ENCODE data around the gene CAMTA1. TPM values are rescaled to one million over a fixed set of nuclear protein-coding genes. Genes with fewer than 3 reads are reported as not detected.

The CAMTA1 gene
- total RNA-seq, 1 donor from 2014 or later: 68.9 TPM

DNA sequence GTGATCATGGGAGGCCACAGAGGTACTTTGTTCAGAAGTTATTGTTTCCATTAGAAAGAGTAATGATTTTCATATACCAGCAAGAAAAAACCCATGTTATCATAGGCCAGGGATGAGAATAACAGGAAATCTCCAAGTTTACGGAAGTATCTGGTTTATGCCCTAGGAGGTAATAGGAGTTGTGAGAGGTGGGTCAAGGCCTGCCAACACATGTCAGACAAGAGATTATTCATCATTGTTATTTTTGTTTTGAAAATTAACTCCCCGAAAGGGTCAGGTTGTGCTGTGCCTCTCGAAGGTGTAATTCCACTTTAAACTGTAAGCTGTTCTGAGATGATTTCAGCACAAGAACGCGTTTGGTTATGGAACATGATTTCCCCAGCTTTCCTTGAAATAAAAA lies 218.4 kb downstream of the CAMTA1 start:
- DNase-seq (ENCODE audit: low read depth): no peak

GRCh38 chr1:7004181-7004580 lies 218.9 kb downstream of the CAMTA1 start:
- no peak for DNase-seq (ENCODE audit: low read depth)

- DNase-seq (ENCODE audit: low read depth): no peak
These were observed 220.5 kb downstream of the CAMTA1 start for GRCh38 chr1:7005762-7006161.

DNA sequence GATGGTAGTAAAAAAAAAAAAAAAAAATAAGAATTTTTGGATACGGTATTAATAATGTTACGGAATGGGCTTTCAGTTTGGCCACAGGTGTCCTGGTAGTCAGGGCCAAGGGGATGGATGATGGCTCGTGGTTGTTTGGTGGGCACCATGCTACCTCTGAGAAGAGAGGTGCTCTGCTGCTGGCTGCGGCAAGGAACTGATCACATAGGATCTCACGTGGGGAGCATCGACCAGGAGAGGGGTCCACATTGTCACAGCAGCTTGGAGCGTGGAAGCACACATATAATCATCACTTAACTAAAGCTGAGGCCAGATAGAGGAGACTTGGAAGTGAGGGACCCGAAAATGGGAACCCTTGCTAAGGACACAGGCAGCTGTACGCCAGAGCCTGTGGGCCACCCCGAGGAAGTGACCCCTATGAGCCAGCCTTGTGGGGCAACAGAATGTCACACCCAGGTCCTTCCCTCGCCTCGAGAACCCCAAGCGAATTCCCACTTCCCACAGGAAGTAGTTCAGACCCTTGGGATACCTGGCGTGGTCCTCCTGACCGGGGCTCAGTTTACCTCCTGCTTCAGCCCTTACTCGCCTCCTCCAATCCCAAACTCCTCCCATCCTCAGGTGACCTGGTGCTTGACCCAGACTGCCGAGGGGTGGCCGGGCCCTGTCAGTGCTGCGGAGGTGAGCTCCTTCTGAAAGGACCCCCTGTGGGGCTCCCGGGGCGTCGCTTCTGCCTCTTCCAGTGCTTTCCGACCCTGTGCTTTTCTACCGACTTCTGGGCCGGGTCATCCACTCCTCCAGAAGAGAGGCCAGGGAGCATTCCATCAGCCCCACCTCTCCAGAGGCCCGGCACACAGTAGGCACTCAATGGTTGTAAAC lies 222.0 kb downstream of the CAMTA1 start:
- no peak for DNase-seq (ENCODE audit: low read depth)

DNA sequence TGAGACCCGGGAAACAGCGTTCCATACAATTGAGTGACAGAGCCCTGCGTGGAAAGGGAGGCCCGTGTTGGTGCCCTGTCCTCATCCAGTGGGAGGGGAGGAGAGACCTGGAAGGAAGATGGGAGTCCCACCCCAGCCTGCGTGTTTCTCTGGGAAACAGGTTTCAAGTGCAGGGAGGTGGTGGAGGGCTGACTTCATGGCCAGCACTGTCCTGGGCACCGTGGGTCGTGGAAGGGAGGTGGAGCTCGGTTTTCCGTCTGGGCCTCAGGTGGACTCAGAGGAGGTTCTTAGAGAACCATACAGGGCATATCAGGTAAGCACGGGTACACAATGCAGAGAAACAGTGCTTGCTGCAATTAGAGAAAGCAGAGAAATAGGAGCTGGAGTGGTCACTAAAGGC lies 222.6 kb downstream of the CAMTA1 start:
- no peak for DNase-seq (ENCODE audit: low read depth)

DNA sequence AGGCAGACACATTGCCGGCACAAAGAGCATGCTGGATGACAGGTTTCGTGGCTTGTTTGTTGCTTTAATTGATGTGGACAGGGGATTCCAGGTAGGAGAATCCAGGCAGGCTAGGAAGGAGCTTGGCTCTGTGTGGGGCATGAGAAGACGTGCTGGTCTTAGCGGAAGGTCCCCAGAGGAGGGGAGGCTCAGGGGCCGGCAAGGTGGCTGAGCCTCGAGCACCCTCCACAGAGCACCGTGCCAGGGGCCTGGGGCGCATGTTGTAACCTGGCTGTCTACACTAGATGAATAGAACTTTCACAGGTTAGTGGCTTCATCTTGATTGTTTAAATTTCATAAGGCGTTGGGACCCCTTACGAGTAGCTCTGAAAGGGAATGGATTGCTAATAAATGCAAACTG lies 223.1 kb downstream of the CAMTA1 start:
- no peak for DNase-seq (ENCODE audit: low read depth)

DNA sequence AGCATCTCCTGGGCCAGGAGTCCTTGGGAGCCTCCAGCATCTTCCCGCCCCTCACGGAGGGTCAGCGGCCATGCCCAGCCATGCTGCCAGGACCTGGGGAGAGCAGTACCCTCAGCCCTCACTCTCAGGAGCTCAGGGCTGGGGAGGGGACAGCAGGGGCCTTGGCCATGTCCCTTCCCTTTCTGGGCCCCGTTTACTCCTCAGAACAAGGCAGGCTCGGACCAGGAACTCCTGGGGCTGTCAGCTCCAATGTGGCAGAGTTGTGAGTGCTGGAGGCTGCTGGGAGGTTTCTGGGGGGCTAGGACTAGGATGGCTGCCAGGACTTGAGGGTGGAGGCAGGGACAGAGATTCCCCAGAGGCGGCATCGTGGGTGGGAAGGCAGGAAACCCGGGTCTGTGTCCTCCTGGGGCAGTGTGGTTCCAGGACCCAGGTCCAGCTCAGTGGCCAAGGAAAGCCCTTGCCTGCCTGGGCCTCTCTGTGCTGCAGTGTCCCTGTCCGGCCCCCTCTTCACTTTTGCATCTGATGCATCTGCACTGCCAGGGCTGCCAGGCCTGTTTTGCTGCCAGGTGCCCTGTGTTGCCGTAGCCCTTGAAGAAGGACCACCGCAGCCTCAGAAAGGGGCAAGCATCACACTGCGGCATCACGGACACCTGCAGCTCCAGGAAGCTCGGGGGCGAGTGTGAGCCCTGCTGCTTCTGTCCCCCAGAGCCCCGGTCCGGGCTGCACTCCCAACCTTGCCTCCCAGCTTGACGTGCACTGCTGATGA lies 223.9 kb downstream of the CAMTA1 start:
- no peak for DNase-seq (ENCODE audit: low read depth)

DNA sequence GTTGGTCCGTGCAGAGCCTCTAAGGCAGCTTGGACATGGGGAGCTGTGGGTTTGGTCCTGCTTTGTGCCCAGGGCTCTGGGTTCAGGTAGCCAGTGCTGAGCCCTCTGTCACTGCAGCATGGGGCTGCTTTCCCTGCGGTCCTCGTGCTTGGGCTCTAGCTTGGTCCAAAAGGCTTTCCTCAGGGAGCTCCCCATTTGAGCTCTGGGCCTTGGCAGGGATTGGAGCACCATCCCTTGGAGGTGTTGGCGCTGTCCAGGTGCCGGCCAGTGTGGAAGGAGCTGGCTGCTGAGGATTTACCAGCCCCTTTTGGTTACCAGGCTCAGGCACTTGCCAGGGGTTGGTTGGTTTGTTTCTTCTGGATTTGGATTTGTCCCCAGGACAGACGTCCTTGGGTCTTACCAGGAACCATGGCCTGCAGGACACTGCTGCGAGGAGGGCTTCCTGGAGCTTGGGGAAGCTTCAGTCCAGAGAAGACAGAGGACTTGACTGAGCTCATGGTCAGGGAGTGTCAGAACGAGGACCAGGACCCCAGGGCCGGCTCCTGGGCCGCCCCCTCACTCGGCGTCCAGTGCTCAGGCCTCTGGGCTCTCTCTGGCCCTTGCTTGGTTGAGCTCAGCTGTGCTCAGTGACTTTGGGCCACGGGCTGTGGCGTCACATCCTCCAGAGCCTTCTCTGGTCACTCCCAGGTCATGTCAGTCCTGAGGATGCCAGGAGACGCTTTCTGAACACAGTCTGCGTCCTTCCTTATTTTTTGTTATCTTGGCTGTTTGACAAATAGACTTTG lies 224.7 kb downstream of the CAMTA1 start:
- no peak for DNase-seq (ENCODE audit: low read depth)

DNA sequence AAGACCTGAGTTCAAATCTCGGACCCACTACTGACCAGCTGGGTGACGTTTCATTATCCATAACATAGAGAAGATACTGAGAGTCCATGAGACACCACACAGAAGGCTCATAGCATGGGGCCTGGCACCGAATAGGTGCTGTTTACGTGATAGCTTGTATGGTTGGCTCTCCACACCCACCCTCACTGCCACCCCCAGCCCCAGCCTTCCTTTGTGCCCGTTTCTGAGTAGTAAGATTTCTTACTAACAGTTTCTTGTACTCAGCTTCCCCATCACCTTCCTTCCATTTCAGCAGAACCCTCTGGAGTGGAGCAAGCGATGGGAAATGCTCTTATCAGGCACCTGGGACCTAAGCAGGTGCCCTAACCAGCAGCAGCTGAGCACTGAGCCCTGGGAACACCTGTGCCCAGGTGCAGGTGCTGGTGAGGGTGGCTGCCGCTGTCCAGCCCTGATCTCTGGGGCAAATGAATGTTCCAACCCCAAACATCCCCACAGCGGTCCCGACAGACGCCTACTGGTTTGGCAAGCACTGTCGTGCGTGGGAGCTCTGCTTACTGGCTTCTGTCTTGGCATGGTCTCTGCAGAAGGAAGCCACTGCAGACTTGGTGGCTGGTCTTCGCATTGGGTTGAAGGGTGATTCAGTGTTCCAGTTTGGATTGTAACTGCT lies 225.4 kb downstream of the CAMTA1 start:
- no peak for DNase-seq (ENCODE audit: low read depth)

GRCh38 chr1:7011826-7012225 lies 226.6 kb downstream of the CAMTA1 start:
- DNase-seq (ENCODE audit: low read depth): no peak

- no peak for DNase-seq (ENCODE audit: low read depth)
These were observed 227.2 kb downstream of the CAMTA1 start for GRCh38 chr1:7012461-7012924.

DNA sequence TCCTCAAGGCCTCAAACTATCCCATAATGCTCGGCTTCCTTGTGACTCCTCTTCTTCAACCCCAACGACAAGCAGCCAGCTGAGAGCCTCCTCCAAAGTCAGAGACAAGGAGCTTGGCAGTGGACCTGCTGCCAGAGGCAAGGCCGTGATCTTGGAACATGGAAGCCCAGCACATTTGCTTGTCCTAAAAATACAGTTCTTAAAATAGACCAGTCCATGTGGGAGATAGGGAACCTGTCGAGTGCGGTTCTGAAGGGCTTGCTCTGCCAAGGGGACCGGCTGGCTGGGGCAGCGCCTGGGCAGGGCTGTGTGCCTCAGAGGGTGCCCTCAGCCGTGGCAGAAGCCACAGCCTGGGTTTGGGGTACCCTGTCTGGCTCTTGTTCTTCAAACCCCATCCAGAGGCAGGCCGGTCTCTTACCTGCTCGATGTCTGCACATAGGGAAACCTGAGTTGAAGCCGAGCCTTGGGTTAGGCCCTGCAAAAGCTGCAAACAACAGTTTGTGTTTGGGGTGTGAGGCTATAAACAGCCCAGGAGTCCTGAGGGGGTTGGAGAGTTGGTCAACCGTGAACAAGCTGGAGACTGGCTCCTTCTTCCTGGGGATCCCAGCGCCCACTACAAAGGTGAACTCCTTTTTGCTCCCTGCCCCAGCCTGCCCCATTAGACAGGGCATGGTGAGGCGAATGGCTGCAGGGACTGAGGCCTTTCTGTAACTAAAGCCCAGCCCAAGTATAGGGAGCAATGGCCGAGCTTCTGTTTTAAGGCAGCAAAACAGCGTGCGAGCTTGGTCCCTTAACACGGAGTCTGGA lies 228.8 kb downstream of the CAMTA1 start:
- DNase-seq (ENCODE audit: low read depth): peak; percentile 75

- peak; percentile 13 for DNase-seq (ENCODE audit: low read depth)
These were observed 229.3 kb downstream of the CAMTA1 start for GRCh38 chr1:7014640-7014930.

DNA sequence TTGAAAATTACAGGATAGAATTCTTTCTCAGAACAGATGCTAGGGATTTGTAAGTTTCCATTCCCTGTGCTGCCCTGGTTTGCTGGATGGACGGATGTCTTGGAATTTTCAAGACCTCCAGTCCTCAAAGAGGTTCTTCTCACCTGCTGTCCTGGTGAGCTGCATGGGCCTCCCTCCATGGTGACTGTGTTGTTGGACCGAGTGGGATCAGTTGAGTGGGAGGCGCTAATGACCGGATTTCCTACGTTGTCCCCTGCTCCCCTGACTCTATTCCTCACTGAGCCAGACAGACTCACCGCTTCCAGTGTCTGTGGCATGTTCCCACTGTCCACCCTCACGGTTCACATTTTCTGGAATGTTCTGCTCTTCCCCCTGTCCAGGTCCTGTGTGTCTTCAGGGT lies 229.8 kb downstream of the CAMTA1 start:
- DNase-seq (ENCODE audit: low read depth): no peak

GRCh38 chr1:7018351-7018750 lies 233.1 kb downstream of the CAMTA1 start:
- DNase-seq (ENCODE audit: low read depth): no peak

DNA sequence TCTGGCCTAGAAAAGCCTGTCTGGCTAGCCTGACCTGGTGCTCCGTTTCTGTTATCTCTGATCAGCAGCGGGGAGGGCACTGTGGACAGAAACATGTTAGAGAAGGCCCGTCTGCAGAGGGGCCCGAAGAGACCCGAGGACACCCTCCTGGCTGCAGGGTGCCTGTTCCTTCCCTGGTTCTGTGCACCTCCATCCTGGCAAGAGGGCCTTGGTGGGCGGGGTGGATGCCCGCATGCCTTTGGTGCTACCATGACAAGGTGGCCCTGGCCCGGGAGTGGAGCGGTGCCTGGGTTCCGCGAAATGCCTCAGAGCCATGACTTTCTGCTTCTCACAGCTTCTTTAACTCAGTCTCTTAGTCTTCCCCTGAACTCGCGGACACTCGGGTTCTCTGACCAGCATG lies 233.6 kb downstream of the CAMTA1 start:
- DNase-seq (ENCODE audit: low read depth): no peak

- no peak for DNase-seq (ENCODE audit: low read depth)
These were observed 234.3 kb downstream of the CAMTA1 start for GRCh38 chr1:7019510-7019909.

GRCh38 chr1:7022058-7022457 lies 236.8 kb downstream of the CAMTA1 start:
- no peak for DNase-seq (ENCODE audit: low read depth)

DNA sequence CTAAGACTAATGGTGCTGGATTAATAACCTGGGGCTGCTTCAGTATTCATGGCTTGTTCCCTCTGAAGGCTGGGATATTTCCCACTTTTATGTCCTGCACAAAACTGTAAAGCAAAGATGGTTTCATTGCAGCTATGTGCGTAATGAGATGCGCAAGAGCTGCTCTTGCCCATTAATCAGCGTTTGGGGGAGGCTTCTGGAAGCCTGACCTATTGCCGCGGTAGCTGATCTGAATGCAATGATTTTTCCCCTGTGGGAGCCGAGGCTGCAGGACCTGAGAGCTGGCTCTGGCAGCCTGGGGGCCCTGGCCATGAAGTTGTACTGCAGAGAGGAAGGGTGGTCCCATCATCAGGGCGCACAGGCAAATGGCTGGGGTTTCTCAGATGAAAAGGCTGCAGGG lies 239.8 kb downstream of the CAMTA1 start:
- no peak for DNase-seq (ENCODE audit: low read depth)

DNA sequence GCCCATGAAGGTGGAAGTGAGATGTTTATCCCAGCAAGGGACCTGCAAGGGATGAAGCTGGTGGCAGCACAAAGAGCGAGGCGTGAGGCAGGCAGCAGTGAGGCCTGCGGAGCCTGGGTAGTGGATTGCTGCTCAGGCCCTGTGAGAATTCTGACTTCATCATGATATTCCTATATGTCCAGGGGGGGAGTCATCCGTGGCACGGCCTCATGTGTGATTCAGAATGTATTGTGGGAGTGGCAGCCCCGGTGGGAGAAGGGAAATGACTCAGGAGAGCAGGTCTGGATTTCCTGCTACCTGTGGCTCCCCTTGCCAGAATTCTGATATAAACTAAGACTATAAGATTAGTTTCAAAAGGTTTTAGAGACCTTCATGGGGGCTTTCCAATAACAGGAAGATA lies 240.9 kb downstream of the CAMTA1 start:
- DNase-seq (ENCODE audit: low read depth): no peak

Data from myocyte (in vitro differentiated cells).